Gastrocnemius medialis (tissue), 4 donors: ENCODE results near the gene PLAAT4. TPM values are rescaled to one million over a fixed set of nuclear protein-coding genes. Genes with fewer than 3 reads are reported as not detected.

Experiments
- ATAC-seq, 2 donors: fragments of 150-250 bp; one replicate each; pipeline ENCODE4 v1.9.1; 2016
- DNase-seq, 2 donors: peaks; one replicate each; pipeline ENCODE4 v3.0.0-alpha.2; 2019
- H3K27ac ChIP-seq, 4 donors: fragments of 200-600 bp; sonication (generic); 1 replicate in 1 of 4; 2 replicates in 3 of 4; pipeline ENCODE4 v1.5.1; 2016 to 2018; ENCODE audit warnings: mild to moderate bottlenecking in 2 of 4, moderate library complexity in 1 of 4
- H3K27me3 ChIP-seq, 3 donors: fragments of 200-600 bp; sonication (generic) in 2 of 3; 1 replicate in 1 of 3; 2 replicates in 2 of 3; pipeline versions ENCODE4 v1.5.1 to v1.6.0; 2016 to 2019; ENCODE audit warnings: mild to moderate bottlenecking in 1 of 3, moderate library complexity in 1 of 3
- H3K36me3 ChIP-seq, 2 donors: fragments of 200-600 bp; sonication (generic) in 1 of 2; one replicate each; pipeline ENCODE4 v1.5.1; 2017 to 2018
- H3K4me1 ChIP-seq, 2 donors: fragments of 200-600 bp; sonication (generic) in 1 of 2; one replicate each; pipeline ENCODE4 v1.5.1; 2016 to 2017; ENCODE audit warnings: mild to moderate bottlenecking in 2 of 2
- H3K4me3 ChIP-seq, 4 donors: fragments of 200-600 bp; sonication (generic) in 3 of 4; 1 replicate in 1 of 4; 2 replicates in 3 of 4; pipeline ENCODE4 v1.5.1; 2016 to 2019; ENCODE audit warnings: mild to moderate bottlenecking in 2 of 4
- H3K9me3 ChIP-seq, 3 donors: fragments of 200-600 bp; sonication (generic) in 2 of 3; 1 replicate in 1 of 3; 2 replicates in 2 of 3; pipeline ENCODE4 v1.5.1; 2016 to 2019
- POLR2A ChIP-seq, 2 donors: fragments of 450-650 bp; IDR thresholded peaks; one replicate each; pipeline ENCODE4 v1.6.1; 2017; ENCODE audit warnings: antibody characterized with exemption in 2 of 2, mild to moderate bottlenecking in 2 of 2, moderate library complexity in 2 of 2
- in situ Hi-C, 4 donors: fragments of 200-750 bp; cut with MboI; loops; one replicate each; pipeline versions ENCODE4 v1.15.0 to v1.8.0; 2017; ENCODE audit warnings: low sequenced_read_pairs in 4 of 4
- intact Hi-C: fragments of 100-400 bp; cut with DNase I; formaldehyde crosslinking; loops from one replicate; pipeline ENCODE4 v1.15.1; 2023; ENCODE audit warnings: low total_unique reads
- total RNA-seq, 4 donors: library from RNA; depleted of rRNA; stranded (reverse); fragments of >200 nt; gene quantifications; one replicate each; pipeline versions ENCODE4 v1.1.0 to v1.2.3, GENCODE V29; 2016
- TF ChIP-seq, protein P1 (sequence below), 5 experiments: fragments of 450-650 bp in 3 of 5; fragments of 200-600 bp in 2 of 5; sonication (generic) in 2 of 5; IDR thresholded peaks in 4 of 5; conservative IDR thresholded peaks in 1 of 5; 1 replicate in 4 of 5; 2 replicates in 1 of 5; pipeline ENCODE4 v1.5.1; 2016 to 2019; ENCODE audit warnings: antibody characterized with exemption in 5 of 5, mild to moderate bottlenecking in 3 of 5, moderate library complexity in 3 of 5

PLAAT4 gene
- total RNA-seq, 4 donors from 2014 or later: 3.1 to 13.2 (median 5.8) TPM

DNA sequence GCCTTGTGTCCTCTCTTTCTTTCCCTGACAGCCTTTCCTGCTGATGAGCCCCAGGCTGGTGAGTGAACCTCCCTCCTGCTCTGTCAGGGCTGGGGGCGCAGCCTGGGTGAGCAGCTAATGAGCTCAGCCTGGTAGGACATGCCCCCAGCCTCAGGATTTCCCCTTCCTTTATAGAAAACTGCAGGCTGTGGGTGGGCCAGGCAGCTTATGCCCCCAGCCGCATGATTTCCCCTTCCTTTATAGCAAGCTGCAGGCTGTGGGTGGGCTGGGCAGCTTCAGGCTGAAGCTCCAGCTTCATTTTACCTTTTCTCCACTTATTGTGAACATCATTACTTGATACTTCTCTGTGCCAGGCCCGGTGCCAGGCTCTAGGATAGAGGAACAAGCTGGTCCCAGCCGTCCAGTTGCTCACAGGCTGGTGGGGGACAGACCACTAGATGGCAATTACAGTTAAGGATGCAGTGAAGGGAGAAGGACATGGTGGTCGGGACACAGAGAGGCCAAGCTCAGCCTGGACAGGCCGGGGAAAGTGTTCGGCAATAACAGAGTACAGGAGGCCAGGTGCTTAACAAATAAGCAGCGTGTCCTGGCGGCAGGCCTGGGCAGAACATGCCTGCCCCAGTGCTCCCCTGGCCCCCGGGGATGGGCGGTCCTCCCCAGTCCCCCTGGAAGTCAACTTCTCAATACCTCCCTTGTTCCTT lies 25.4 kb upstream of the PLAAT4 start:
- intact Hi-C loops (loop anchor here (2.0 kb wide), 1 partner anchor 64 kb away; no protein-coding TSS in a partner anchor), in situ Hi-C loops (no loop called here)
- H3K27me3 ChIP-seq: no peaks in the 10 kb centered on the region
- peak overlapping the region; percentile 71 to 81 (median 74) for H3K27ac ChIP-seq
- no peaks in the 10 kb centered on the region for H3K9me3 ChIP-seq
- DNase-seq: no peak
- peaks cover 29 to 31% of the 10 kb centered on the region in 2 donors for H3K4me1 ChIP-seq
- no peak overlapping the region for H3K4me3 ChIP-seq
- no peak for TF ChIP-seq POLR2A (IDR thresholded peaks at IDR 0.05)
- TF ChIP-seq, protein P1, sequence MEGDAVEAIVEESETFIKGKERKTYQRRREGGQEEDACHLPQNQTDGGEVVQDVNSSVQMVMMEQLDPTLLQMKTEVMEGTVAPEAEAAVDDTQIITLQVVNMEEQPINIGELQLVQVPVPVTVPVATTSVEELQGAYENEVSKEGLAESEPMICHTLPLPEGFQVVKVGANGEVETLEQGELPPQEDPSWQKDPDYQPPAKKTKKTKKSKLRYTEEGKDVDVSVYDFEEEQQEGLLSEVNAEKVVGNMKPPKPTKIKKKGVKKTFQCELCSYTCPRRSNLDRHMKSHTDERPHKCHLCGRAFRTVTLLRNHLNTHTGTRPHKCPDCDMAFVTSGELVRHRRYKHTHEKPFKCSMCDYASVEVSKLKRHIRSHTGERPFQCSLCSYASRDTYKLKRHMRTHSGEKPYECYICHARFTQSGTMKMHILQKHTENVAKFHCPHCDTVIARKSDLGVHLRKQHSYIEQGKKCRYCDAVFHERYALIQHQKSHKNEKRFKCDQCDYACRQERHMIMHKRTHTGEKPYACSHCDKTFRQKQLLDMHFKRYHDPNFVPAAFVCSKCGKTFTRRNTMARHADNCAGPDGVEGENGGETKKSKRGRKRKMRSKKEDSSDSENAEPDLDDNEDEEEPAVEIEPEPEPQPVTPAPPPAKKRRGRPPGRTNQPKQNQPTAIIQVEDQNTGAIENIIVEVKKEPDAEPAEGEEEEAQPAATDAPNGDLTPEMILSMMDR (IDR thresholded peaks at IDR 0.05 in 4 of 5, conservative IDR thresholded peaks at IDR 0.05 in 1 of 5): no peak
- no peak for ATAC-seq
- no peaks in the 10 kb centered on the region for H3K36me3 ChIP-seq

DNA sequence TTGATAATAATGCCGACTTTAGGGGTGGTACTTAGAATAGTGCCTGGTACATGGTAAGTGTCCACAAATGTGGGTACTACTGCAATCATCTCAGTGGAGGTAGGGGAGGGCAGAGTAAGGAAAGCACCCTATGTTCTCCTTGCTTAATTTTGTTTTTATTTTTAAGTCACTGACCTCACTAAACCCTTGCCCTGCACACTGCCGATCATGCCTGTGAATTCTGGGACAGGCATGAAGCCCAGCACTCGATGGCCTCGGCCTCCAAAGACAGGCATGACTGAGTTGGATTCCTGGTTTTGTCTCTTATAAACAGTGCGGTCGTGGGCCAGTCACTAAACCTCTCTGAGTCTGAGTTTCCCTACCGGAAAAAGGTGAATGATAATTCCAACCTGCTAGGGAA lies 23.8 kb upstream of the PLAAT4 start:
- TF ChIP-seq, protein P1 (IDR thresholded peaks at IDR 0.05 in 4 of 5, conservative IDR thresholded peaks at IDR 0.05 in 1 of 5): no peak
- no peak for TF ChIP-seq POLR2A (IDR thresholded peaks at IDR 0.05)
- in situ Hi-C loops: no loop called here
- Histone ChIP-seq H3K27ac (peak overlapping the region; percentile 49 to 81 (median 74)), H3K4me1 (peaks cover 29 to 31% of the 10 kb centered on the region in 2 donors), H3K4me3 (no peak overlapping the region), H3K27me3 (no peaks in the 10 kb centered on the region), H3K36me3 (no peaks in the 10 kb centered on the region), H3K9me3 (no peaks in the 10 kb centered on the region)
- intact Hi-C loops: loop anchor here (1.0 kb wide), 1 partner anchor 17 kb away; no protein-coding TSS in a partner anchor
- peak in 1 of 2 donors; percentile 27 for DNase-seq
- peak; percentile 49 to 74 for ATAC-seq

DNA sequence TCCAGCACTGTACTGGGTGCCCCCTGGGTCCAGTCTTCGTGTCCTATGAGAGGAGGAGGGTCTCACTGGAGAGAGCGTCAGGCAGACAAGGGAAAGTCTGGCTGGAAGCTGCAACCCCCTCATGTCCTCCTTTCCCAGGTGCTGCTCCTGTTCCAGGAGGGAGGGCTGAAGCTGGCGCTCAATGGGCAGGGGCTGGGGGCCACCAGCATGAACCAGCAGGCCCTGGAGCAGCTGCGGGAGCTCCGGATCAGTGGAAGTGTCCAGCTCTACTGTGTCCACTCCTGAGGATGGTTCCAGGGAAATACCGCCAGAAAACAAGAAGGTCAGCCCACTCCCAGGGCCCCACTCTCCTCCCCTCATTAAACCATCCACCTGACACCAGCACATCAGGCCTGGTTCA lies 20.5 kb upstream of the PLAAT4 start:
- intact Hi-C loops (no loop called here), in situ Hi-C loops (no loop called here)
- DNase-seq: no peak
- H3K9me3 ChIP-seq: no peaks in the 10 kb centered on the region
- peaks cover 12 to 15% of the 10 kb centered on the region in 2 donors for H3K4me1 ChIP-seq
- no peaks in the 10 kb centered on the region for H3K27me3 ChIP-seq
- no peak for TF ChIP-seq POLR2A (IDR thresholded peaks at IDR 0.05)
- TF ChIP-seq, protein P1 (IDR thresholded peaks at IDR 0.05 in 4 of 5, conservative IDR thresholded peaks at IDR 0.05 in 1 of 5): no peak
- H3K4me3 ChIP-seq: no peak overlapping the region
- H3K36me3 ChIP-seq: no peaks in the 10 kb centered on the region
- no peak overlapping the region for H3K27ac ChIP-seq
- no peak for ATAC-seq

GRCh38 chr11:63517156-63517555 lies 19.5 kb upstream of the PLAAT4 start:
- Histone ChIP-seq H3K4me1 (peaks cover 4 to 9% of the 10 kb centered on the region in 2 donors), H3K36me3 (no peaks in the 10 kb centered on the region), H3K4me3 (no peak overlapping the region), H3K27ac (no peak overlapping the region), H3K27me3 (no peaks in the 10 kb centered on the region), H3K9me3 (no peaks in the 10 kb centered on the region)
- intact Hi-C loops: no loop called here
- in situ Hi-C loops: no loop called here
- TF ChIP-seq, protein P1 (IDR thresholded peaks at IDR 0.05 in 4 of 5, conservative IDR thresholded peaks at IDR 0.05 in 1 of 5): no peak
- no peak for TF ChIP-seq POLR2A (IDR thresholded peaks at IDR 0.05)
- no peak for DNase-seq
- ATAC-seq: no peak
